HG02938 (cell line): ENCODE measurements around the gene TNPO1.

ENCODE experiments used
- ATAC-seq: cut with Tn5 transposase; IDR thresholded peaks from one replicate; pipeline ENCODE4 v1.9.1; 2021; ENCODE audit warnings: mild to moderate bottlenecking, moderate library complexity; ENCODE audit not compliant: unreplicated experiment

Gene TNPO1

DNA sequence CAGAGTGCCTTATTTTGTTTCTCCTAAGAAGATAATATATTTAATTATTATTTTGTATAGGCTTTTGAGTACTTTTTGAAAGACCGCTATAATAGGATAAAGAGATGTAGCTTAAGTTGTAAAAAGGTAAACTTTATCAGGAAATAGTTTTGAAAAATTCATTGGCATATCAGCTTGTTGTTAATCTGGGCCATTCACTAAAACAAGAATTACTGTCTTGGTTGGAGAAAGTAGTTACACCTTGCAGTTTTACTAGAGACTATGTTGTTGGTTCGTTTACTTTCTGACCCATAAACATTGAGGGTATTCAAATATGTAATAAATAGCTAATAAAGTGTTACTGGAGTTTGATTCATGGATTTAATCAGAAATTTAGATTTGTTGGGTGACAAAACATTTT is 33.7 kb downstream of the TNPO1 start:
- no peak for ATAC-seq

DNA sequence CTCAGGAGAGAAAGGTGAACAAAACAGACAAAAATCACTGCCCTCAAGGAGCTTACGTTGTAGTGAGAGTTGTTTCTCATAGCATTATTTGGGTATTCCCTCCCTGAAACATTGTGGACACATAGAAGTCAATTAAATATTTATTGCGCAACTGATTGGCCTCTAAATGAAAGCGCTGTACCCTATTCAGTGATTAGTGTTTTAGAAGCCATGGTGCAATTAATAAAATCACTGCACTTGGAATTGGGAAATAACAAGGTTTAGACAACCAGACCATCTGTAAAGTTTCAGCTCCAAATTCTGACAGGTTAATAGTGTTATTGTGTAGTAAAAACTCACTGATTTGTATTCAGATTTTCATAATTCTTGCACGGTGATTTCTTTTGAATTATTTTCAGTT is 35.9 kb downstream of the TNPO1 start:
- no peak for ATAC-seq

- no peak for ATAC-seq
Measured at GRCh38 chr5:72854419-72854818, 38.0 kb downstream of the TNPO1 start.

DNA sequence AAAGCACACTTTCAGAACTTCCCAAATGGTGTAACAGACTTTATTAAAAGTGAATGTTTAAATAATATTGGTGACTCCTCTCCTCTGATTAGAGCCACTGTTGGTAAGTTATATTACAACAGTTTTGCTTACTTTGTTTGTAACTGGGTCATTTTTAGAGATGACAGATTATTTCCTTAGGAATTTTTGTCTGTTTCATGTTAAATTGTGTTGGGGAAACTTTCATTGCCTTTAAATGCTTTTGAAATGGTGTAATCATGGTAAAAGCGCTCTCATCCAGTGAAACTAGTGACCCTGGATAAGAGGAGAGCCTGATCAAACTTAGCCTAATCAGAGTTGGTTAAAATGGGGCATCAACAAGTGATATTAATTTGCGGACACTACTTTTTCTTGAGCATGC is 39.4 kb downstream of the TNPO1 start:
- no peak for ATAC-seq

DNA sequence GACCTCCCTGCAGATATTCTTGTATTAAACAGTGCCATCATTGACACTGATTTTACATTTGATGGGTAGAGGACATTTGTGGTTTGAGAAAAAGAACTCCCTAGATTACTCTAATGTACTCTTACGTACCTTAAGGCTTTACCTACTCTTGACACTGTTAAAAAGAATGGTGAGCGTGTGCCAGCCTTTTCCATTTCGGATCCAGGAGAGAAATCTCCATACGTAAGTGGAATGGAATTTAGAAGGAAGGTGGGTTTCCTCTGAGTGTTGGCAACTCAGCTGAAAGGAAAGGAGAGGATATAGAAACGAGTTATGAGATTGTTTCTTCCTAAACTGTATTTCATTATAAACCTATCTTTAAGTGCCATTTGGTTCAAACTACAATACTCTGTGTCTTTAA is 40.9 kb downstream of the TNPO1 start:
- no peak for ATAC-seq

- ATAC-seq = no peak
Measured at GRCh38 chr5:72859127-72859526, 42.7 kb downstream of the TNPO1 start.

DNA sequence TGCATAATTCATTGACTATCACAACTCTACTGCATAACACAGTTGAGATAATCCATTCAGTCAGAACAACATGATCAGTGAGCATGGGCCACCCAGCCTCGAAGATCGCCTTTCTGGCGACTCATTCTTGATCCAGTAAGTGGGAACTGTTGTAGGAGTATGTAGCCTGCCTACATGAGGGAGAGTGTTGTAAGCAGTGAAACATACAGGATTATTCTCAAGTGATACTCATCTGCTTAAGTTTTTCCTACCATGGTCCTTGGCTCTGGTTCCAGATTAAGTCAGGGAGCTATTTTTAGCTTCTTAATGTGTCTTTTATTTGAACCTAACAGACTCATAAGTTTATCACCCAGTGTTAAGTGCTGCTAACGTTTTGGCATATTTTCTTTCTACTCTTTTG is 44.0 kb downstream of the TNPO1 start:
- no peak for ATAC-seq

DNA sequence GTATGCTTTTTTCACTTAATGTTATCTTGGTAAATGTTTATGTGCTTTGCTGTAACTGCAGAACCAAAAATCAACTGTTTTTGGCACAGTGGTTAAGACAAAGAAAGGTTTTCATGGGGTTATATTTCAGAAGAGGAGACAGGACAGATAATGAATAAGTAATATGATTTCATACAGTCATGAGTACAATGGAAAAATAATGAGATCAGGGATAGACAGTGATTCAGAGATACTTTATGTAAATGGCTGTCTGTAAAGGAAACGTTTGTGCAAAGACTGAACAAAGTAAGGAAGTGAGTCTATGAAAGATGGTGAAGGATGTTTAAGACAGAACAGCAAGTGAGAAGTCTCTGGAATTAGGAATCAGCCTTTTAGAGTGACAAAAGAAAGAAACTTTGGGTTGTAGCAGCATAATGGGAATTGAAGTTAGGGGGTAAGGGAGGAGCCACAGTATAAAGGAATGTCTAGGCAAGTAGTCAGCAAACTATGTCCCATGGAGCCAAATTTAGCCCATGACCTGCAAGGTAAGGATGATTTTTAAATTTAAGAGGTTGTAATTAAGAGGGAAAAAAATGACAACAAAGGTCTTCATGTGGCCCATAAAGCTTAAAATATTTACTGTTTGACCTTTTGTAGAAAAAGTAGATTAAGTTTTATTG is 55.0 kb downstream of the TNPO1 start:
- no peak for ATAC-seq

- no peak for ATAC-seq
Measured at GRCh38 chr5:72878854-72879253, 62.4 kb downstream of the TNPO1 start.

- ATAC-seq = no peak
Measured at GRCh38 chr5:72882989-72883388, 66.5 kb downstream of the TNPO1 start.

DNA sequence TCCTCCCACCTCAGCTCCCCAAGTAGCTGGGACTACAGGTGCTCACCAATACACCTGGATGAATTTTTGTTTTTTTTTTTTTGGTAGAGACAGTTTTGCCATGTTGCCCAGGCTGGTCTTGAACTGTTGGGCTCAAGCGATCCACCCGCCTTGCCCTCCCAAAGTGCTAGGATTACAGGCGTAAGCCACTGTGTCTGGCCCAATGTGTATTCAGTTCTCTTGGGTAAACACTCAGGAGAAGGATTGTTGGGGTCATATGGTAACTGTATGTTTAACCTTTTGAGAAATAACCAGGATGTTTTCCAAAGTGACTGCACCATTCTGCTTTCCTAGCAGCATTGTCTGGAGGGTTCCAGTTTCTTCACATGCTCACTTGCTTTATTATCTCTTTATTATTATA is 67.4 kb downstream of the TNPO1 start:
- ATAC-seq = no peak

DNA sequence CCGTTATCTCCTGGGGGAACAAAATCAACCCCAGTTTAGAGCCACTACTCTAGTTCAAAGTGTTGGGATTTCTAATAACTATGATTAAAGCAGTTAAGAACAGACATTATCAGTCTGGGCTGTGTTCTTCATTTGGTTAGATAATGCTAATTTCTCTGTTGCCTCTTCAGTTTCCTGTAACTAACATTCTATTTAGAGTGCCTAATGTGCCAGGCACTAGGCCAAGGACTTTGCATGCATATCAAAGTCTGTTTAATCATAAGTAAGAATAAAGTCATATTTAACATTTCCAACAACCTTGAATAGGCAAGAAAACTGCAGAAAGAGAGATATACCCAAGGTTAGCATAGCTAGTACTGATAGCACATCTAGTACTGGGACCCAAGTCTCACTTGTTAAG is 68.4 kb downstream of the TNPO1 start:
- no peak for ATAC-seq

- no peak for ATAC-seq
Measured at GRCh38 chr5:72885824-72886223, 69.4 kb downstream of the TNPO1 start.

GRCh38 chr5:72888595-72888994 is 72.1 kb downstream of the TNPO1 start:
- no peak for ATAC-seq

DNA sequence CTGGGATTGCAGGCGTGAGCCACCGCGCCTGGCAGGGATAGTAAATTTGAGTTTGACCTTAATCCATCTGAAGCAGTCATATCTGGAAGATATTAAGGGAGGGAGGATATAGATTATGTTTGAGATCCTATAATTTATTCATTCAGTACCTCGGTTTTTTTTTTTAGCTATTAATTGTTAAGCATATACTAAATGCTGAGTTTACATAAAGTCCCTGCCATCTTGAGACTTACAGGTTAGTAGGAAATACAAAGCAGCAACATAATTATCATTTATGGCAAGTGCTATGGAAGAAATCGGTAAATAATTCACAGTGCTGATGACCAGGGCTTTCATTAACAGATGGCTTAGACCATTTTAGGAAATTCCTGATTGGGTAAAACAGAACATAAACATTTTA is 72.9 kb downstream of the TNPO1 start:
- ATAC-seq = no peak

GRCh38 chr5:72892846-72893245 is 76.4 kb downstream of the TNPO1 start:
- no peak for ATAC-seq

GRCh38 chr5:72895758-72896157 is 79.3 kb downstream of the TNPO1 start:
- ATAC-seq = no peak

GRCh38 chr5:72906806-72907205 is 90.3 kb downstream of the TNPO1 start:
- ATAC-seq = no peak

- no peak for ATAC-seq
Measured at GRCh38 chr5:72908664-72909063, 92.2 kb downstream of the TNPO1 start.

DNA sequence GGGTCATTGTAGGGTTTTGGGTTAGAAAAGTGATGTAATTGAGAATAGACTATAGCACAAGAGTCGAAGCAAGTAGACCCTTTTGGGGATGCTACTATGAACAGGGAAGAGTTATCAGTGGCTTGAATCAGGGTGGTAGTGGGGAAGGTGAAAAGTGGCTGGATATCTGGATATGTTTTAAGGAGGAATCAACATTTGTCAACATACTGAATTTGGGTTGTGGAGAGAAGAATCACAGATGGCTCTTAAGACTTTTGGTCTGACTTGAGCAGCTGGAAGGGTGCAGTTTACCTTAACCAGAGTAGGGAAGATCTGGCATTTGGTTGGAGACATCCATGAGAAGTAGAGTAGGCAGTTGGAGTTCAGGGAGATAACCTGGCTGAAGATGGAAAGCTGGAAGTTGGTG is 100.9 kb downstream of the TNPO1 start:
- ATAC-seq = no peak

- ATAC-seq = no peak
Measured at GRCh38 chr5:72920690-72921502, 104.4 kb downstream of the TNPO1 start.

DNA sequence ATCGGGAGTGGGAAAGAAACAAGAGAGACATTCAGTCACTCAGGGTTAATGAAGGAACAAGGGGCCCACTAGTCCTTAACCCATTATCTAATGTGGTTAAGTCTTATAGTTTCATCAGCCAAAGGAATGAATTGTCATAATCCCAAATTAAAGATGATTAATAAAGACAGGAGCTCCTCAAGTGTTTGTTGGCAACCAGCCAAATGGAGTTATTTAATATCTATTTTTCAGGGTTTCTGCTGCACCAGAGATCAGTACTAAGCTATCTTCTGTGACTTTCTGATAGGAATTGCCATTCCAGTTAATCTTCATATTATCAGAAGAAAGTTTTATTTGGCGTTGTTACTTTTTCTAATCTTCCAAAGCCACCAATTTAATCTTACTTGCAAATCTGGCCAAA is 105.4 kb downstream of the TNPO1 start:
- ATAC-seq = no peak

DNA sequence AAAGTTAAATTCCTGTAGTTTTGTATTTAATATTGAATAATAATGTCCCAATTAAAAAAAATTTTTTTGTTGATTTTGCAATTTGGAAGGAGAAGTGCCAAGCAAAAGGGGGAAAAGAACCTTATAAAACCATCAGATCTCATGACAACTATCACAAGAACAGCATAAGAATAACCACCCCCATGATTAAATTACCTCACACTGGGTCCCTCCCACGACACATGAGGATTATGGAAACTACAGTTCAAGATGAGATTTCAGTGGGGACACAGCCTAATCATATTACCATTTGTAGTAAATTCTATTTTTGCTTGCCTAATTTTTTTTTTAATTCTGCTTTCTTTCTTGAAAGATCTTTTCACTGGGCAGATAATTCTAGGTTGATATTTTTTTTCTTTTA is 106.0 kb downstream of the TNPO1 start:
- ATAC-seq = no peak
